Measurements from ENCODE around the gene HSFY2.
"Not testable (repeated sequence)": the region's sequence is repeated elsewhere in the genome, so short reads cannot be mapped to it uniquely, and the experiment has no call there.

HSFY2 gene, protein sequence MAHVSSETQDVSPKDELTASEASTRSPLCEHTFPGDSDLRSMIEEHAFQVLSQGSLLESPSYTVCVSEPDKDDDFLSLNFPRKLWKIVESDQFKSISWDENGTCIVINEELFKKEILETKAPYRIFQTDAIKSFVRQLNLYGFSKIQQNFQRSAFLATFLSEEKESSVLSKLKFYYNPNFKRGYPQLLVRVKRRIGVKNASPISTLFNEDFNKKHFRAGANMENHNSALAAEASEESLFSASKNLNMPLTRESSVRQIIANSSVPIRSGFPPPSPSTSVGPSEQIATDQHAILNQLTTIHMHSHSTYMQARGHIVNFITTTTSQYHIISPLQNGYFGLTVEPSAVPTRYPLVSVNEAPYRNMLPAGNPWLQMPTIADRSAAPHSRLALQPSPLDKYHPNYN

GRCh38 chrY:18773635-18774034, at the start of gene HSFY2:
HSFY2 (minus strand) TSS chrY:18773735; CDS start chrY:18773618, 117 bp downstream.
- DNase-seq (ENCODE audit: low spot score) = not testable (repeated sequence)

DNA sequence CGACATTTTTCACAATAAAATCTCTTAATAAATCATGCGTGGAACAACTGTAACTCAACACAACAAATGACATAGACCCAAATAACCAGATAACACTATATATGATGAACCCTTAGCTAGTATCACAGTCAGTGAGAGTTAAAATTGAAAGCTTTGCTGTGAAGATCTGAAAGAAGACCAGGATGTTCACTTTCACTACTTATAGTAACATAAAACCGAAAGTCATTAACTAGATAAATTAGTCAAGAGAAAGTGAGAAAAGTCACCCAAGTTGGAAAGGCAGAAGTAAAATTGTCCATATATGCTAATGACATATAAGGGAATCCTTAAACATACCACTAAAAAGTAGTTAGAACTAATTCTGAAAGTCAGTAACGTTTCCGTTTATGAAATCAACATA, 42.2 kb upstream of the HSFY2 start:
- DNase-seq (ENCODE audit: low spot score) = not testable (repeated sequence)

- not testable (repeated sequence) for DNase-seq (ENCODE audit: low spot score)
These were observed 15.3 kb upstream of the HSFY2 start for GRCh38 chrY:18788757-18789406.

DNA sequence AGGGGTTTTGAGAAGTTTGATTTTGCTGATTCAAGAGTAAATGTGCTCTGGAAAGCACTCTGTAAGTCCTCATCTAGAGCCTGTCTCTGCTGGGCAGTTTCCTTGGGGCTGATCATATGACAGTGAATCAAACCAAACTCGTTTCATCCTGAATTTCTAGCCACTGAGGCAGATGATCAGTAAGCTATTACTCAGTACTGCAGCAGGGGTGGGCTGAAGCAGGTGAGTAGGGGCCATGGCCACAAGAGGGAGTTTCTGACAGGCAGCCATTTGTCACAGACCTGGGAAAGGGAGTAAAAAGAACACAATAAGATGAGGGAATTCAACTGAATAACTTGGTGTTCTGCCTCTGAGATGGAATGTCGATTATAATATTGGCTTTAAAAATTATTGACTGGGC, 19.5 kb downstream of the HSFY2 start:
- not testable (repeated sequence) for DNase-seq (ENCODE audit: low spot score)

DNA sequence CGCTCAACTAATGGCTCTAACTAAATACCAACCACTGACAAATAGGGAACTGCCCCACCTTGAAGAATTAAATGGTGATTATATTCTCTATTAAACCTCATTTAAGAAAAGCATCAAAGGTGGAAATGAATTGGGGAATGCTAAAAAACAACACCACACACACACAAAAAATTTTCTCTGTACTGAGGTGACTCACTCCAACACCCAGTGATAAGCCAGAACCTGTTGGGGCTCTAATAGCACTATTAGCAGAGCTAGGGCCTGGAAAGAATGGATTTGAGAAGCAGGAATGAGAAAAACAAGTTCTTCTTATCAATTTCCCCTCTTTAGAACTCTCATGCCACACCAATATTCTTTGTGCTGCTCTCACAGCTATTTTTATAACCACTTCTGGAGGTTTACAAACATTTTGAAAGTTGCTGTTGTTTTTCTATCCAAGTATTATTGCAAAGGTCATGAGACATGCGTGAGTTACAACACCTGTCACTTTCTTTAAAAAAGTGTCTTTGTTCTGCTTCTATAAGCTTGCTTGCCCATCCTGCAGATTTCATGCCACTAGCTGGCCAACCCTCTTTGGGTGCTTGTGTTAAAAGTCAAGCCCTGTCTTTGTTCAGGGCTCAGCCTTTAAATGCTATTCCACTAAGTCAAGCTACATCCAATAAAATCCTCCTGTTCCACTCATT, 20.3 kb downstream of the HSFY2 start:
- DNase-seq (ENCODE audit: low spot score) = not testable (repeated sequence)

- not testable (repeated sequence) for DNase-seq (ENCODE audit: low spot score)
These were observed 49.8 kb downstream of the HSFY2 start for GRCh38 chrY:18723714-18724113.
